ENCODE measurements around the gene ITGB7.

GRCh38 chr12:53214221-53214620, 7.2 kb upstream of the ITGB7 start:
- no peak for TF ChIP-seq EZH2phosphoT487 (IDR thresholded peaks at IDR 0.05)
- TF ChIP-seq, protein P1, sequence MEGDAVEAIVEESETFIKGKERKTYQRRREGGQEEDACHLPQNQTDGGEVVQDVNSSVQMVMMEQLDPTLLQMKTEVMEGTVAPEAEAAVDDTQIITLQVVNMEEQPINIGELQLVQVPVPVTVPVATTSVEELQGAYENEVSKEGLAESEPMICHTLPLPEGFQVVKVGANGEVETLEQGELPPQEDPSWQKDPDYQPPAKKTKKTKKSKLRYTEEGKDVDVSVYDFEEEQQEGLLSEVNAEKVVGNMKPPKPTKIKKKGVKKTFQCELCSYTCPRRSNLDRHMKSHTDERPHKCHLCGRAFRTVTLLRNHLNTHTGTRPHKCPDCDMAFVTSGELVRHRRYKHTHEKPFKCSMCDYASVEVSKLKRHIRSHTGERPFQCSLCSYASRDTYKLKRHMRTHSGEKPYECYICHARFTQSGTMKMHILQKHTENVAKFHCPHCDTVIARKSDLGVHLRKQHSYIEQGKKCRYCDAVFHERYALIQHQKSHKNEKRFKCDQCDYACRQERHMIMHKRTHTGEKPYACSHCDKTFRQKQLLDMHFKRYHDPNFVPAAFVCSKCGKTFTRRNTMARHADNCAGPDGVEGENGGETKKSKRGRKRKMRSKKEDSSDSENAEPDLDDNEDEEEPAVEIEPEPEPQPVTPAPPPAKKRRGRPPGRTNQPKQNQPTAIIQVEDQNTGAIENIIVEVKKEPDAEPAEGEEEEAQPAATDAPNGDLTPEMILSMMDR (IDR thresholded peaks at IDR 0.05): no peak
